ENCODE data around the gene MYLK4. TPM values are rescaled to one million over a fixed set of nuclear protein-coding genes. Genes with fewer than 3 reads are reported as not detected.

Gene MYLK4
- total RNA-seq, 1 experiment from 2014 or later, result 0.85 TPM

DNA sequence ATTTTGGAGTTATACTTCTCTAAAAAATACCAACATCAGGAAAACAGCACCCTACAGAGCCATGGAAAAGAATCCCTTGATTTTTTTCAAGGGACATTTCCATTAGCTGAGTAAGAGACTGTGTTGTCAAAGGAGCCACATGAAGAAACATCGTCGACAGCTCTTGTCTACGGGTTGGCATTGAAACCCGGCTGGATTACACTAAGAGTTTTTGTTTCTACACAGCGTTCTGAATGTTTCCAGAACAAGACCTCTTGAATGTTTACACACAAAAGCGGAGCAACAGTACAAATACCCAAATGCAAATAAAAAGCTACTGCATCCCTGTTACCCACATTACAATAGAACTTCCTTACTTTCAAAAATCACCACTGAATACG lies 2.4 kb upstream of the MYLK4 start:
- POLR2A ChIA-PET, result interaction anchor here (0.6 kb wide), 1 partner anchor 23 kb away, joined by 3 read pairs; no protein-coding TSS in a partner anchor
- no peaks in the 10 kb centered on the region for H3K4me1 ChIP-seq (ENCODE audit: control insufficient read depth, insufficient read depth, low read length)

DNA sequence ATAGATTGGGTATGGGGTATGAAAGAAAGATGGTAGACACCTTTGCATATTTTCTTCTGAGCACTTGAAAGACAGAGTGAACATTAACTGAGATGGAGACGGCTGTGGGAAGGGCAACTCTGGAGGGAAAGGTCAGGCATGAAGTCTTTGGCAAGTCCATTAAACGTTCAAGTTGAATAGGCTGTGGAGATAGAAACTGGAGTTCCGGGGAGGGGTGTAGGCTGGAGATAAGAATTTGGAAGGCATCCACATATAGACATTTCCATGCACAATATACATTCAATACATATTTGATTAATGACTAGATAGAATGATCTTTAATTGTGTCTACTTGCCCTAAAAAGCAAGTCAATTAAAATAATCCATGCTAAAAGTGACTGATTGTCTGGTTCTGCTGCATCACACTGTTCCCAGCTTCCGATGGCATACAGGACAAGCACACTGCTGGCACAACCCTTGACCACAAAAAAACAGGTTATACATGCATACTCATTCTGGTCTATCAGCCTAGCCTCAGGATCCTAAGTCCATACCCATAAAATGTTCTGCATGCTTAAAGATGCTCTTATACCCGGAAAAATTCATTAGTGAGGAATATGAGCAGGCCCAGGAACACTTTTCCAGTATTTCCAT lies 1.9 kb upstream of the MYLK4 start:
- CTCF ChIA-PET, result no interaction called here
- Histone ChIP-seq H3K36me3 (ENCODE audit: control insufficient read depth, insufficient read depth, low read length) (no peaks in the 10 kb centered on the region), H3K27ac (ENCODE audit: low read length) (no peak overlapping the region), H3K4me1 (ENCODE audit: control insufficient read depth, insufficient read depth, low read length) (no peaks in the 10 kb centered on the region), H3K27me3 (ENCODE audit: control insufficient read depth, insufficient read depth, low read length) (no peaks in the 10 kb centered on the region), H3K9me3 (ENCODE audit: control insufficient read depth, insufficient read depth, low read depth, low read length) (no peaks in the 10 kb centered on the region), H3K4me3 (ENCODE audit: low read depth in 2 of 2, low read length in 2 of 2) (no peak overlapping the region)
- in situ Hi-C loops (cut with HindIII; ENCODE audit: low pct_unique_long_range_greater_than_20kb, low sequenced_read_pairs), result no loop called here
- ATAC-seq, result no peak
- no peak for TF ChIP-seq TCF7L2 (IDR thresholded peaks at IDR 0.05; ENCODE audit: low read depth, low read length)
- TF ChIP-seq SIN3A (IDR thresholded peaks at IDR 0.05; ENCODE audit: borderline replicate concordance, insufficient read depth, low read depth, low read length), result no peak
- TF ChIP-seq, protein P1, sequence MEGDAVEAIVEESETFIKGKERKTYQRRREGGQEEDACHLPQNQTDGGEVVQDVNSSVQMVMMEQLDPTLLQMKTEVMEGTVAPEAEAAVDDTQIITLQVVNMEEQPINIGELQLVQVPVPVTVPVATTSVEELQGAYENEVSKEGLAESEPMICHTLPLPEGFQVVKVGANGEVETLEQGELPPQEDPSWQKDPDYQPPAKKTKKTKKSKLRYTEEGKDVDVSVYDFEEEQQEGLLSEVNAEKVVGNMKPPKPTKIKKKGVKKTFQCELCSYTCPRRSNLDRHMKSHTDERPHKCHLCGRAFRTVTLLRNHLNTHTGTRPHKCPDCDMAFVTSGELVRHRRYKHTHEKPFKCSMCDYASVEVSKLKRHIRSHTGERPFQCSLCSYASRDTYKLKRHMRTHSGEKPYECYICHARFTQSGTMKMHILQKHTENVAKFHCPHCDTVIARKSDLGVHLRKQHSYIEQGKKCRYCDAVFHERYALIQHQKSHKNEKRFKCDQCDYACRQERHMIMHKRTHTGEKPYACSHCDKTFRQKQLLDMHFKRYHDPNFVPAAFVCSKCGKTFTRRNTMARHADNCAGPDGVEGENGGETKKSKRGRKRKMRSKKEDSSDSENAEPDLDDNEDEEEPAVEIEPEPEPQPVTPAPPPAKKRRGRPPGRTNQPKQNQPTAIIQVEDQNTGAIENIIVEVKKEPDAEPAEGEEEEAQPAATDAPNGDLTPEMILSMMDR (IDR thresholded peaks at IDR 0.05), result no peak
- TF ChIP-seq, protein P2, sequence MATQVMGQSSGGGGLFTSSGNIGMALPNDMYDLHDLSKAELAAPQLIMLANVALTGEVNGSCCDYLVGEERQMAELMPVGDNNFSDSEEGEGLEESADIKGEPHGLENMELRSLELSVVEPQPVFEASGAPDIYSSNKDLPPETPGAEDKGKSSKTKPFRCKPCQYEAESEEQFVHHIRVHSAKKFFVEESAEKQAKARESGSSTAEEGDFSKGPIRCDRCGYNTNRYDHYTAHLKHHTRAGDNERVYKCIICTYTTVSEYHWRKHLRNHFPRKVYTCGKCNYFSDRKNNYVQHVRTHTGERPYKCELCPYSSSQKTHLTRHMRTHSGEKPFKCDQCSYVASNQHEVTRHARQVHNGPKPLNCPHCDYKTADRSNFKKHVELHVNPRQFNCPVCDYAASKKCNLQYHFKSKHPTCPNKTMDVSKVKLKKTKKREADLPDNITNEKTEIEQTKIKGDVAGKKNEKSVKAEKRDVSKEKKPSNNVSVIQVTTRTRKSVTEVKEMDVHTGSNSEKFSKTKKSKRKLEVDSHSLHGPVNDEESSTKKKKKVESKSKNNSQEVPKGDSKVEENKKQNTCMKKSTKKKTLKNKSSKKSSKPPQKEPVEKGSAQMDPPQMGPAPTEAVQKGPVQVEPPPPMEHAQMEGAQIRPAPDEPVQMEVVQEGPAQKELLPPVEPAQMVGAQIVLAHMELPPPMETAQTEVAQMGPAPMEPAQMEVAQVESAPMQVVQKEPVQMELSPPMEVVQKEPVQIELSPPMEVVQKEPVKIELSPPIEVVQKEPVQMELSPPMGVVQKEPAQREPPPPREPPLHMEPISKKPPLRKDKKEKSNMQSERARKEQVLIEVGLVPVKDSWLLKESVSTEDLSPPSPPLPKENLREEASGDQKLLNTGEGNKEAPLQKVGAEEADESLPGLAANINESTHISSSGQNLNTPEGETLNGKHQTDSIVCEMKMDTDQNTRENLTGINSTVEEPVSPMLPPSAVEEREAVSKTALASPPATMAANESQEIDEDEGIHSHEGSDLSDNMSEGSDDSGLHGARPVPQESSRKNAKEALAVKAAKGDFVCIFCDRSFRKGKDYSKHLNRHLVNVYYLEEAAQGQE (IDR thresholded peaks at IDR 0.05; ENCODE audit: insufficient read depth in 1 of 2, low read depth in 2 of 2, low read length in 1 of 2), result no peak
- TF ChIP-seq POLR2AphosphoS5 (IDR thresholded peaks at IDR 0.05; ENCODE audit: low read depth, low read length), result no peak
- intact Hi-C loops (cut with micrococcal nuclease; ENCODE audit: unreplicated experiment), result no loop called here
- DNase-seq (ENCODE audit: low read depth, low spot score), result no peak
- POLR2A ChIA-PET, result interaction anchor here (0.6 kb wide), 1 partner anchor 24 kb away, joined by 3 read pairs; no protein-coding TSS in a partner anchor
- BruUV-seq (replicated peaks), result no TSS peak

More for the DNA sequence above, 2.4 kb upstream of the MYLK4 start:
- DNase-seq (ENCODE audit: low read depth, low spot score) (no peak), ATAC-seq (no peak)
- in situ Hi-C loops (cut with HindIII; ENCODE audit: low pct_unique_long_range_greater_than_20kb, low sequenced_read_pairs), result no loop called here
- CTCF ChIA-PET, result no interaction called here
- H3K9me3 ChIP-seq (ENCODE audit: control insufficient read depth, insufficient read depth, low read depth, low read length), result no peaks in the 10 kb centered on the region
- TF ChIP-seq SIN3A (IDR thresholded peaks at IDR 0.05; ENCODE audit: borderline replicate concordance, insufficient read depth, low read depth, low read length) (no peak), POLR2AphosphoS5 (IDR thresholded peaks at IDR 0.05; ENCODE audit: low read depth, low read length) (no peak), TCF7L2 (IDR thresholded peaks at IDR 0.05; ENCODE audit: low read depth, low read length) (no peak)
- TF ChIP-seq, protein P2 (IDR thresholded peaks at IDR 0.05; ENCODE audit: insufficient read depth in 1 of 2, low read depth in 2 of 2, low read length in 1 of 2), result no peak
- TF ChIP-seq, protein P1 (IDR thresholded peaks at IDR 0.05), result no peak
- intact Hi-C loops (cut with micrococcal nuclease; ENCODE audit: unreplicated experiment), result no loop called here
- H3K27me3 ChIP-seq (ENCODE audit: control insufficient read depth, insufficient read depth, low read length), result no peaks in the 10 kb centered on the region
- no peak overlapping the region for H3K27ac ChIP-seq (ENCODE audit: low read length)
- H3K36me3 ChIP-seq (ENCODE audit: control insufficient read depth, insufficient read depth, low read length), result no peaks in the 10 kb centered on the region
- no TSS peak for BruUV-seq (replicated peaks)
- no peak overlapping the region for H3K4me3 ChIP-seq (ENCODE audit: low read depth in 2 of 2, low read length in 2 of 2)

Data from Panc1 (cell line).